GM10847 (cell line): Measurements from ENCODE around the gene ASB8.

Experiments used
- POLR2A ChIP-seq: IDR thresholded peaks from 2 replicates; pipeline ENCODE4 v1.6.1; 2011; ENCODE audit not compliant: insufficient read length; ENCODE audit errors: extremely low read depth

Gene ASB8

GRCh38 chr12:48157018-48157888 is at the start of gene ASB8:
ASB8 (minus strand) TSS chr12:48157515; CDS start chr12:48153496, 4,019 bp downstream.
- TF ChIP-seq POLR2A = peak; percentile 51

GRCh38 chr12:48203192-48203591 is 45.9 kb upstream of the ASB8 start, which contains the start of gene OR10AD1:
OR10AD1 (minus strand) TSS chr12:48203292; CDS start chr12:48203292, 0 bp downstream.
- TF ChIP-seq POLR2A = no peak

GRCh38 chr12:48202766-48203165 is 45.5 kb upstream of the ASB8 start:
- TF ChIP-seq POLR2A = no peak

GRCh38 chr12:48201516-48201915 is 44.2 kb upstream of the ASB8 start:
- no peak for TF ChIP-seq POLR2A

- no peak for TF ChIP-seq POLR2A
Measured at GRCh38 chr12:48201091-48201490, 43.8 kb upstream of the ASB8 start.

- no peak for TF ChIP-seq POLR2A
Measured at GRCh38 chr12:48199774-48200221, 42.5 kb upstream of the ASB8 start.

GRCh38 chr12:48198985-48199384 is 41.7 kb upstream of the ASB8 start:
- TF ChIP-seq POLR2A = no peak

GRCh38 chr12:48198672-48198971 is 41.3 kb upstream of the ASB8 start:
- no peak for TF ChIP-seq POLR2A

- peak; percentile 94 for TF ChIP-seq POLR2A
Measured at GRCh38 chr12:48197971-48198671, 40.8 kb upstream of the ASB8 start.

- TF ChIP-seq POLR2A = no peak
Measured at GRCh38 chr12:48197549-48197970, 40.2 kb upstream of the ASB8 start.

- TF ChIP-seq POLR2A = no peak
Measured at GRCh38 chr12:48194799-48195201, 37.5 kb upstream of the ASB8 start.

- no peak for TF ChIP-seq POLR2A
Measured at GRCh38 chr12:48193623-48194022, 36.3 kb upstream of the ASB8 start.

- no peak for TF ChIP-seq POLR2A
Measured at GRCh38 chr12:48192861-48193260, 35.5 kb upstream of the ASB8 start.

- no peak for TF ChIP-seq POLR2A
Measured at GRCh38 chr12:48191096-48191495, 33.8 kb upstream of the ASB8 start.

GRCh38 chr12:48189331-48190125 is 32.2 kb upstream of the ASB8 start:
- no peak for TF ChIP-seq POLR2A
